Mesothelial cell of epicardium (in vitro differentiated cells): Measurements from ENCODE around the gene TRERF1. TPM values are rescaled to one million over a fixed set of nuclear protein-coding genes. Genes with fewer than 3 reads are reported as not detected.

Experiments
- DNase-seq, 2 experiments: peaks; one replicate each; pipeline ENCODE4 v3.0.0; 2021; ENCODE audit warnings: low spot score in 2 of 2; ENCODE audit not compliant: unreplicated experiment in 2 of 2
- H3K27ac Mint-ChIP-seq: 2 replicates; pipeline ENCODE4 v1.8.0; 2021; ENCODE audit warnings: mixed read lengths
- H3K27me3 Mint-ChIP-seq: 2 replicates; pipeline ENCODE4 v1.8.0; 2021; ENCODE audit warnings: low read depth, mixed read lengths
- H3K36me3 Mint-ChIP-seq: 2 replicates; pipeline ENCODE4 v1.8.0; 2021; ENCODE audit warnings: mixed read lengths
- H3K4me1 Mint-ChIP-seq: 2 replicates; pipeline ENCODE4 v1.8.0; 2021; ENCODE audit warnings: mixed read lengths
- H3K4me3 Mint-ChIP-seq: 2 replicates; pipeline ENCODE4 v1.8.0; 2021; ENCODE audit warnings: mild to moderate bottlenecking, moderate library complexity, mixed read lengths
- H3K9me3 Mint-ChIP-seq: 2 replicates; pipeline ENCODE4 v1.8.0; 2021; ENCODE audit warnings: mixed read lengths
- total RNA-seq: library from RNA; stranded (reverse); gene quantifications from 3 replicates; pipeline ENCODE4 v1.2.1, GENCODE V29; 2021
- TF ChIP-seq, protein P1 (sequence below): fragments of 200-600 bp; sonication (generic); IDR thresholded peaks from one replicate; pipeline ENCODE4 v1.5.0; 2021; ENCODE audit warnings: antibody characterized with exemption; ENCODE audit not compliant: unreplicated experiment

TRERF1 gene
- total RNA-seq, 1 donor from 2014 or later: 19.8 TPM

DNA sequence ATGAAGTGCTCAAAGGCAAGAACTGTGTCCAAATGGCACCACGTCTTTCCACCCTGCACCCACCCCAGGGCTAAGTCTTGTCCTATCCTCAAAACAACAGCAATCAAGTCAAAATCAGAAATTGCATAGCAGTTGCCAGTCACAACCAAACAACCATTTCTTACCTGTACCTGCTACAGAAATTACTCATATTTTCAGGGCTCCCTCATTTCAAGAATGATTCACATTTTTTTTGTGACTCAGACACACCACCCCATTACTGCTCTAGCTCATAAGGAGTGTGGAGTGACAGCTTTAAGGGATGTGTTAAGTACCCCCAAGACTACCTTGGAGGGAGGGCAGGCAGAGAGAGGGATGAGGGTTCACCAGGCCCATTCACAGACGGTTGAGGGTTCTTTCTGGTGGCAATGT lies 111.7 kb downstream of the TRERF1 start:
- TF ChIP-seq, protein P1, sequence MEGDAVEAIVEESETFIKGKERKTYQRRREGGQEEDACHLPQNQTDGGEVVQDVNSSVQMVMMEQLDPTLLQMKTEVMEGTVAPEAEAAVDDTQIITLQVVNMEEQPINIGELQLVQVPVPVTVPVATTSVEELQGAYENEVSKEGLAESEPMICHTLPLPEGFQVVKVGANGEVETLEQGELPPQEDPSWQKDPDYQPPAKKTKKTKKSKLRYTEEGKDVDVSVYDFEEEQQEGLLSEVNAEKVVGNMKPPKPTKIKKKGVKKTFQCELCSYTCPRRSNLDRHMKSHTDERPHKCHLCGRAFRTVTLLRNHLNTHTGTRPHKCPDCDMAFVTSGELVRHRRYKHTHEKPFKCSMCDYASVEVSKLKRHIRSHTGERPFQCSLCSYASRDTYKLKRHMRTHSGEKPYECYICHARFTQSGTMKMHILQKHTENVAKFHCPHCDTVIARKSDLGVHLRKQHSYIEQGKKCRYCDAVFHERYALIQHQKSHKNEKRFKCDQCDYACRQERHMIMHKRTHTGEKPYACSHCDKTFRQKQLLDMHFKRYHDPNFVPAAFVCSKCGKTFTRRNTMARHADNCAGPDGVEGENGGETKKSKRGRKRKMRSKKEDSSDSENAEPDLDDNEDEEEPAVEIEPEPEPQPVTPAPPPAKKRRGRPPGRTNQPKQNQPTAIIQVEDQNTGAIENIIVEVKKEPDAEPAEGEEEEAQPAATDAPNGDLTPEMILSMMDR: no peak
- Mint-ChIP-seq H3K36me3 (no peaks in the 10 kb centered on the region), H3K9me3 (no peaks in the 10 kb centered on the region), H3K27me3 (no peaks in the 10 kb centered on the region), H3K4me1 (peaks cover 12% of the 10 kb centered on the region), H3K27ac (no peak overlapping the region), H3K4me3 (no peak overlapping the region)
- DNase-seq: no peak

DNA sequence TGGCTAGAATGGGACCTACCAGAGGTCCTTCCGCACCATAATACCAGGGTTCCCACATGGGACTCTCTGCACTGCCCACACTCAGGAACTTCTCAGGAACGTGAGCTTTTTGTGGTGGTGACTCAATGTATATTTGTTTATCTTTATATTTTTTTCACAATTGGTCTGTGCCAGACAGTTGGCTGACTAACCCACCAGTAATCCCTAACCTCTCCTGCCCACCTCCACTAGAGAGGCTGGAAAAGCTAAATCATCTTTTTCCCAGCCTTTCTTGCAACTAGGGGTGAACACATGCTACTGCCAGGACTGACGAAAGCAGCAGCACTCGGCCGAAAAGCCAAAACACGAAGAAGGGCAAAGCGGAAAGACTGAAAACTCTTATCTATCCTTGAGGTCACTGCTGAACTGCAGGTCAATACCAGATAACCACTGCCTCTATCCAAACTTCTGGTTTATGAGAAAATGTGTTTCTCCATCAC lies 112.9 kb downstream of the TRERF1 start:
- TF ChIP-seq, protein P1: no peak
- peaks cover 12% of the 10 kb centered on the region for H3K4me1 Mint-ChIP-seq
- peak overlapping the region; percentile 57 for H3K27ac Mint-ChIP-seq
- no peaks in the 10 kb centered on the region for H3K36me3 Mint-ChIP-seq
- DNase-seq: no peak
- H3K9me3 Mint-ChIP-seq: no peaks in the 10 kb centered on the region
- H3K4me3 Mint-ChIP-seq: no peak overlapping the region
- no peaks in the 10 kb centered on the region for H3K27me3 Mint-ChIP-seq

DNA sequence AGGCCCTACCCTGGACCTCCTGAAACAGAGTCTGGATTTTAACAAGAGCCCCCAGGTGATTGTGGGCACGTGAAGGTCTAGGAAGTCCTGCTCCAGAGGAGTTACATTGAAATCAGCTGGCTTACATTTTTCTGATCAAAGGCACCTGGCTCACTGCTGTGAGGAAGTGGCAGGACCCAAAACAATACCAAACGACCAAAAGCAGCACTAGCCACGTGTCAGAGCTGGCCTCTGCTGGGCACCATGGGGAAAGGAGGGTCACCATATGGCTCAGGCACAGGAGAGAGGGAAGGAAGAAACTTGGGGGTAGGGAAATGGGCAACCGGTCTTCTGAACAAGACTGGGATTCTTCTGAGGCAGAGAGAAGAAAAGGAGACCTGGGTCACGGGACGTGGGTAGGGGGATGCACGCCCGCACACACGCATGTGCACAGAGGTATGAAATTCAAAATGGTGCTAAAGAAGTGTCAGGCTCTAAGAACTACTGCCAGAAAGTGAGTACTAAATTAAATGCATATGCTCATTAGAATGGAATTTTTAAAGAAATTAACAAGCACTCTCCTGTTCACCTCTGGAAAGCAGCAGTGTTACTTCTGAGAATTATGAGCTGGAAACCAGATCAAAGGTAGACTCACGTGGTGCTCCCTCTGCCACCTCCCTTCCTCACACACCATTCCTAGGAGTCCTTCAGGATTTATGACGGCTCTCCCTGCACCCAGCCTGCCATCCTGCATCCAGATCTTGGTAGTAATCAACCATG lies 113.6 kb downstream of the TRERF1 start:
- no peaks in the 10 kb centered on the region for H3K27me3 Mint-ChIP-seq
- peaks cover 12% of the 10 kb centered on the region for H3K4me1 Mint-ChIP-seq
- H3K27ac Mint-ChIP-seq: peak overlapping the region; percentile 66
- no peak for DNase-seq
- H3K36me3 Mint-ChIP-seq: no peaks in the 10 kb centered on the region
- H3K9me3 Mint-ChIP-seq: no peaks in the 10 kb centered on the region
- H3K4me3 Mint-ChIP-seq: no peak overlapping the region
- TF ChIP-seq, protein P1: no peak

DNA sequence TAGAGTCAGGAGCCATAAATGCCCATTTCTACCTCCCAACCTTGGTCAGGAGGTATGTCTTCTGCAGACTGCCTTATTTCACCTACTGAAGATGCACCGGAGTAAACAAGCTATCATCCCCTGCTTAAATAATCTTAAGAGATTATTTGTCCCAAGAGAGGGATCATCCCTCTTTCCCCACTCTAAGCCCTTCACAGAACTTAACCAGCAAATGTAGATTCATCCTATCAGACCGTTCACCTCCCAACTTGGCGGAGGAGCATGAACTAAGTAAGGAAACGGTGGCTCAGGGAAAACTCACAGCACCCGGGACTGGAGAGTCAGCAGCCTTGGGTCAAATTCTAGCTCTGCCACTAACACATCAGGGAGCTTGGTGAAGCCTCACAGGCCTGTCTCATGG lies 115.3 kb downstream of the TRERF1 start:
- Mint-ChIP-seq H3K4me3 (no peak overlapping the region), H3K4me1 (peaks cover 12% of the 10 kb centered on the region), H3K9me3 (no peaks in the 10 kb centered on the region), H3K36me3 (peaks cover 2% of the 10 kb centered on the region), H3K27ac (no peak overlapping the region), H3K27me3 (no peaks in the 10 kb centered on the region)
- TF ChIP-seq, protein P1: no peak
- no peak for DNase-seq

DNA sequence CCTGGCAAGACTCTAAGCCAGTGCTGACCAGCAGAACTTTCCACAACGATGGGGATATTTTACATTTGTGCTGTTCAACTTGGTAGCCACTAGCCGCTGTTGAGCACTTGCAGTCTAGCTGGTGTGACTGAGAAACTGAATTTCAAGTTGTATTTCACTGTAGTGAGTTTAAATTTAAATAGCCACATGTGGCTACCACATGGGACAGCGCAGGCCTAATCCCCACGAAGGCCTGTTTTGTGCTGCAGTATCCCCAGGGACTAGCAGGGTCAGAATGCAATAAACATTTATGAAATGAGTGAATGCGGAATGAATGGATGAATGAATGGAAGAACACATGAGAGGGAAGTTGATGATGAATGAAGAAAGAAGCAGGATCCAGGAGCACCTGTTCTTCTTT lies 115.8 kb downstream of the TRERF1 start:
- Mint-ChIP-seq H3K9me3 (no peaks in the 10 kb centered on the region), H3K4me3 (no peak overlapping the region), H3K27ac (no peak overlapping the region), H3K27me3 (no peaks in the 10 kb centered on the region), H3K36me3 (peaks cover 2% of the 10 kb centered on the region), H3K4me1 (peaks cover 12% of the 10 kb centered on the region)
- DNase-seq: no peak
- TF ChIP-seq, protein P1: no peak
